Measurements from ENCODE around the gene HS3ST2.

Gene HS3ST2

GRCh38 chr16:22879466-22879865 lies 65.5 kb downstream of the HS3ST2 start:
- in situ Hi-C loops (cut with MboI; ENCODE audit: low pct_unique_long_range_greater_than_20kb, low sequenced_read_pairs, unreplicated experiment), result no loop called here
- DNase-seq (ENCODE audit: low spot score), result no peak
- no peak for TF ChIP-seq CTCF (IDR thresholded peaks at IDR 0.05; ENCODE audit: extremely low read depth, insufficient read depth, missing control alignments)

GRCh38 chr16:22882981-22883380 lies 69.0 kb downstream of the HS3ST2 start:
- in situ Hi-C loops (cut with MboI; ENCODE audit: low pct_unique_long_range_greater_than_20kb, low sequenced_read_pairs, unreplicated experiment), result no loop called here
- no peak for DNase-seq (ENCODE audit: low spot score)
- TF ChIP-seq CTCF (IDR thresholded peaks at IDR 0.05; ENCODE audit: extremely low read depth, insufficient read depth, missing control alignments), result no peak

- in situ Hi-C loops (cut with MboI; ENCODE audit: low pct_unique_long_range_greater_than_20kb, low sequenced_read_pairs, unreplicated experiment), result no loop called here
- no peak for DNase-seq (ENCODE audit: low spot score)
- TF ChIP-seq CTCF (IDR thresholded peaks at IDR 0.05; ENCODE audit: extremely low read depth, insufficient read depth, missing control alignments), result no peak
These were observed 72.0 kb downstream of the HS3ST2 start for GRCh38 chr16:22885951-22886350.

GRCh38 chr16:22886927-22887326 lies 73.0 kb downstream of the HS3ST2 start:
- DNase-seq (ENCODE audit: low spot score), result no peak
- in situ Hi-C loops (cut with MboI; ENCODE audit: low pct_unique_long_range_greater_than_20kb, low sequenced_read_pairs, unreplicated experiment), result no loop called here
- TF ChIP-seq CTCF (IDR thresholded peaks at IDR 0.05; ENCODE audit: extremely low read depth, insufficient read depth, missing control alignments), result no peak

GRCh38 chr16:22887445-22887844 lies 73.5 kb downstream of the HS3ST2 start:
- in situ Hi-C loops (cut with MboI; ENCODE audit: low pct_unique_long_range_greater_than_20kb, low sequenced_read_pairs, unreplicated experiment), result no loop called here
- no peak for DNase-seq (ENCODE audit: low spot score)
- TF ChIP-seq CTCF (IDR thresholded peaks at IDR 0.05; ENCODE audit: extremely low read depth, insufficient read depth, missing control alignments), result no peak

- no peak for DNase-seq (ENCODE audit: low spot score)
- no peak for TF ChIP-seq CTCF (IDR thresholded peaks at IDR 0.05; ENCODE audit: extremely low read depth, insufficient read depth, missing control alignments)
- in situ Hi-C loops (cut with MboI; ENCODE audit: low pct_unique_long_range_greater_than_20kb, low sequenced_read_pairs, unreplicated experiment), result no loop called here
These were observed 74.8 kb downstream of the HS3ST2 start for GRCh38 chr16:22888791-22889190.

DNA sequence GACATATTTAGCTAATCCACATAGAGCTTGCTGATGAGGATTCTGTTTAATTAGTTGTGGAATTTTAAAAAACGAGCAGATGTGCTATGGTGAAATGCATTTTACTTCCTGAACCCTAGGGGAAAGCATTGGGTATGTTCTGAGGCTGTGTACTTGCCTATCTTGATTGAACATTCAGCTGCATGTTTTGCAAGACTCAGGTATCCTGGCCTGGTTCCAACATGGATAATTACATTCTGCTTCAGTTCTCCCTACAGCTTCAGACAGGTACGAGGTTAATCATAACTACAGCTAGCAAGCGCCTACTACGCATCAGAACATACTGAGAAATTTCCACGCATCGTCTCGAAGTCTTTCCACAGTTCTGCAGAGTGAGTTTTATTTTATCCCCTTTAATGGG lies 77.0 kb downstream of the HS3ST2 start:
- in situ Hi-C loops (cut with MboI; ENCODE audit: low pct_unique_long_range_greater_than_20kb, low sequenced_read_pairs, unreplicated experiment), result no loop called here
- no peak for DNase-seq (ENCODE audit: low spot score)

More for the DNA sequence above, 77.0 kb downstream of the HS3ST2 start:
- TF ChIP-seq CTCF (IDR thresholded peaks at IDR 0.05; ENCODE audit: extremely low read depth, insufficient read depth, missing control alignments), result no peak
